Fibroblast of skin of left quadriceps (primary cell): ENCODE data around the gene RNF44.

Experiments
- DNase-seq, 2 experiments: peaks; one replicate each; pipeline ENCODE4 v3.0.0-alpha.2; 2013; ENCODE audit warnings: low read depth in 2 of 2

RNF44 gene

DNA sequence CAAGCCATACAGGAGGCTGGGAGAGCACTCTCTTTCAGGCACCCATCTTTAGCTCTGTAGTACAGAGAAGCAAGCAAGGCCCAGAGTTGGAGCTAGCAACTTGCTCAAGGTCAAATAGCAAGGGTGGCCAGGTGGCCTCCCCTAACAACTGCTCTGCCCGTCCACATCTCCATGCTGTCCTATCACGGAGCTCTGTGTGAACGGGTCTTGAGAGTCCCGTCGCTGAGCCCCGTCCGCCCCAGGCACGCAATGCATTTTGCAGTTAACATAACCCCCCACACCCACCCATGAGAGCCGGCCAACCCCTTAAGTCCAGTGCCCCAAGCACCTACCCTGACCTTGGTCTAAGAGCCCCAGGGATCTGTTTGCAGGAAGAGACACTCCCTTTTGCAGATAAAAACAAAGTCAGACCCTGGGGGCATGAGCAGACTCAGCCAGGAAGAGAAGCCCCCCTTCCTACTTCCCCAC lies 1.5 kb downstream of the RNF44 start:
- DNase-seq, result no peak

DNA sequence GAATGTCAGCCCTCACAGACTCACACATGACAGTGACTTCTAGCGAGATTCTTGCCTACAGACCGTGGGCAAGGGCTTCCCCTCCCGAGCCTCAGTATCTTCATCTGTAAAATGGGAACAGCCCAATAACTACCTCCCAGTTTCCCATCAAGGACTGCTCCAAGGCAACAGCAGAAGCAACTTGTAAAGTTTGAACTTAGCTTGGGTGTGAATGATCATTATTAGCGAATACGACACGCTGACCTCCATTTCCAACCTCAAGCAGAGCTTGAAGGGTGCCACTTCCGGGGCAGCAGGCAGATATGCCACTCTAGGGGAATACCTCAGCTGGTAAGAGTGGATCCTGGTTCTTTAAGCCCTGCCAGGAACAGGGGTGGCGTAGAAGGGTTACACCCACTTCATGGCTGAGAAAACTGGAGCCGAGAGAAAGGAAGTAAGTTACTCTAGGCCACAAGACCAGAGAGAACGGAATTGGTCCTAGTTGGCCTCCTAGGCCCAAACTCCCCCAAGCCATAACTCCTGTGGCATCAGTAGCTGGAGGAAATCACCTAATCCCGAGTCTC lies 2.0 kb downstream of the RNF44 start:
- DNase-seq, result no peak

- DNase-seq, result no peak
Observed at GRCh38 chr5:176534640-176535039, 2.6 kb downstream of the RNF44 start.

DNA sequence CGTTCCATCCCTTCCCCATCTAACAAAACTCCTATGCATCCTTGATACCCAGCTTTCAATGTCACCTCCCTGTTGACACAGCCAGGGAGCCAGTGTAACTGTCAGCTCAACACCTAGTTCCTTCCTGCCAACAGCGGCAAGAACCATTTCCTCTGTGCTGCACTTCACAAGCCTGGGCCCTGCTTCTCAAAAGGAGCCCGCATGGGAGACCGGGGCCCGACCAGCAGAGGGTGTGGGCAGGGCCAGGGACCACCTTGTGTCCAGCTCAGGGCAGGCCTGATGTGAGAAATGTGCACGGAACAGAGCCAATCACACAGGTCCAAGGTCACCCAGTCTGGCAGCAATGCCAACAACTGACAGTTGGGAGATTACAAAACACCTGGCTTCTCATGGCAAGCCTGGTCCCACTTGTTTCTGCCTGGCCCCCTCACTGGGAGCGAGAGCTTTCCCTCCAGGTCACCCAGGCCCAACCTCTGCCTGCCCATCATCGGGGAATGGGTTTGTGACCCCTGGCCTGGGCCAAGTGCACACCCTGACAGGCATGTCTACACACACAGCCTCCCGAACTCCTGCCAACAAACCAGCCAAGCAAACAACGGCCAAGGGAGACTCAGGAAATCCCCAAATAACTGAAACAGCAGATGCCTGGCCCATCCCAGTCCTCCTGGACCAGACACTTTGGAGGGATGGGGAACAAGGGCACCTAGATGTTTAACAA lies 3.1 kb downstream of the RNF44 start:
- DNase-seq, result no peak

- no peak for DNase-seq
Observed at GRCh38 chr5:176533390-176533789, 3.8 kb downstream of the RNF44 start.

DNA sequence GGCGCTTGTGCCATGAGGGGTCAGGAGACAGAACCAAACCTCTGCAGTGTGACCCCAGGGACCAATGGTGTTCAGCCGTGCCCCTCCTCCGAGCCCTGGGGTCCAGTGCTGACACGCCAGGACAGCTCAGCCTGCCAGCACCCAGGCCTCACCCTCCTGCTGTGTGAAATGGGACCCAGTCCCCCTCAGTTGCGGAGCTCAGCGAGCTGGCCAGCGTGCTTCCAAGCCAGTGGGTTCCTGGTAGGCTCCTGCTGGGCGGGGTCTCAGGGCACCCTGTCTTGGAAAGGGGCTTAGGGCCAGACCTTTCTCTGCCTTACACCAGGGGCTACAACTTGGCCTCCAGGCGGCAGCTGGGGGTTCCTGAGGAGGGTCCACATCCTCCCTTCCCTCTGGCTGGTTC lies 4.4 kb downstream of the RNF44 start:
- no peak for DNase-seq

DNA sequence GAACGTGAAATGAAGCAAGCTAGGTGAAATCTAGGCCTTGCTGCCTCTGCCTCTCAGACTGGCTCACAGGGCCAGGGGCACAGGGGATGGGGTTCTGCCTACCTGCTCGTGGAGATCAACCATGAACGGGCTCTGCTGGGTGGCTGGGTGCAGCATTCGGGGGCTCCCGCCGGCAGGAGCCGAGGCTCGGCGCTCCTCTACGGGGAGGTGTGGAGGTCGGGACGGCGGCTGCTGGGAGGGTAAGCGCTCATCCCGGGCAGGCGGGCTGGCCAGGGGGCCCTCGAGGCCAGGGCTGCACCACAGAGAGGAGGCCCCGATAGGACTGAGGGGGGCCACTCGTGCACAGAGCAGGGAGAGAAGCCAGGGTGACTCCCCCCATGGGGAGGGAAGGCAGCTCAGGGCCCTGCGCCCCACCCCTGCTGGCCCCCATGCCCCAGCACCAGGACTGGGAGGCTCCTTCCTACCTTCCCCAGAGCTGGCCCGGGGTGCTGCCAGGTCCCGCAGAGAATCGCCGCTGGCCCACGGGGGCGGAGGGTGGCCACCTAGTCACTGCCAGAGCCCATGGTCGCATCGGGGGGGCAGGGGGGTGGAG lies 5.2 kb downstream of the RNF44 start:
- no peak for DNase-seq

DNA sequence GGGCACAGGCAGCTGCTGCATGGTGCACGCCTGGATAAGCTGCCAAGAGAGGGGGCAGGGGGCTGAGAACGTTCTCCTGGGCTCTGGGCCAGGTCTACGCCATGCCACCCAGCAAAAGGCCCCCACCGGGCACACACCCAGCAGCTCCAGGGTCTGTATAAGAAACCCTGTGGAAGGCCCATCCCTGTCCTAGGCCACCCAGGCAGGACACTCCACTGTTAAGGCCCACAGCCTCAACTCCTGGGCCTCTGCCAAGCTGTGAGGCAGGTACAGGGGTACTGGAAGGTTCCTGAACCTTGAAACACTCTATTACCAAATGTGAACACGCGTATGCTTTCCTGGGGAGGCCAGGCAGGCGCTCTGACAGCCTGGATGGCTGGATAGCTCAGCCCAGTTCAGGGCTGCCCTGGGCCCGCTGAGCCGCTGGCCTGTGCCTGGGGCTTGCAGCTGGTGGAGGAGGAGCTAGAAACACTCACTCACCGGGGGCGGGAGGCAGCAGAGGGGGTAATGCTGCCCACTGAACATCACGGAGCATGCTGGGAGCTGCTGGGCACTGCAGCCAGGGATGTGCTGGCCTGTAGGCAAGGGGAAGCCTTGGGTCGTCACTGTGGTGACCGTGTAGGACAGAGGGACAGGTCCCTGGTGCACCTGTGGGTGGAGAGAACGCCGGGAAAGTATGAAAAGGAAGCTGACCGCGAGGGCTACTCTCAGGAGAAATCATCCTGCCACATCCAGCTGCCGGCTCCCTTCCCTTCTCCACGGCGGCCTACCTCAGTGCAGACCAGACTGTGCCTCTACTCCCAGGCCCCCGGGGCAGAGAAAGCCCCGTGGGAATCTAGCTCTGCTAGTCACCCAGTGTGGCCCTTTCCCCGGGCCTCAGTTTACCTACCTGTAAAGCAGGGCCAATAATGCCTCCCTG lies 6.0 kb downstream of the RNF44 start:
- DNase-seq, result no peak

GRCh38 chr5:176530393-176530982 lies 6.7 kb downstream of the RNF44 start:
- DNase-seq, result no peak

- DNase-seq, result no peak
Observed at GRCh38 chr5:176529741-176530141, 7.5 kb downstream of the RNF44 start.

DNA sequence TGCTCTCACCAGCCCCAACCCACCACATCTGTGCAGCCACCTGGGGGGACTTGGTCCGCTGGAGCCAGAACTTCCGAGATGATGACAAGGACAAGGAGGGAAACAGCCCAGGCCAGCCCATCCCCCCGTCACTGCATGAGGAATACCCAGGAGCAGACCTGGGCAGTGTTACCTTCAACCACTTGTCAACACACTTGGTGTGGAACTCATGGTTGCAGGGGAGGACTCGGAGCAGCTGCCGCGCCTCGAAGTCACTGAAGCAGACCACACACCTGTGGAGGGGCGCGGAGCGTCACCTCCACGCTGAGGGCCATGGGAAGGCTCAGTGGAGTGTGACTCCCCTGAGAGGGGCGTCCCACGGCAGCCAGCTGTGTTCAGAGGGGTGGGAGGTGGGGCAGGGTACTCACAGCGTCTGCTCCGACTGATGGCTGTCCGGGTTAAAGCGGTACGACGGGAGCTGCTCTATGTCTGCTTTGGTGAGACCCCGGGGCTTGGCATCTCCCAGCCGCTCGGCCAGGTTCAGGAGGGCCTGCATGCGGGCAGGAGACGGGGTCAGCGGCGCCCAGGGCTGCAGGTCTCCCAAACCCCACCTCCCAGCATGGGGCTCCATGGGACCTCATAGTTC lies 8.0 kb downstream of the RNF44 start:
- DNase-seq, result no peak

DNA sequence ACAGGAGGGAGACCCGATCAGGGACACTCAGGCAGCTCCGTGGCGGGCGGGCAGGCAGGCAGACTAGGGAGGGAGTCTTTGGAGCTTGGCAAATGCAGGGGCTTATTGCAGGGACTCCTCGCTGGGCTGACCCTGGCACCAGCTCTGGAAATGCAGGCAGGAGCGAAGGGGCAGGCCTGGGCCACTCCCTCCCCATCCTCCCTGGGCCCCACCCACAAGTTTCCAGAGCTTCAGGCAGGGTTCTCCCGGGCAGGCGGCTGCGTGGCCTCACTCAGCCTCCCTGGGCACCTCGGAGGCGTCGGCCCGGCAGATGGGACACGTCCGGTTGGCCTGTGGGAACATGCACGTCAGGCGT lies 8.5 kb downstream of the RNF44 start:
- DNase-seq, result no peak

GRCh38 chr5:176528301-176528700 lies 8.9 kb downstream of the RNF44 start:
- no peak for DNase-seq

DNA sequence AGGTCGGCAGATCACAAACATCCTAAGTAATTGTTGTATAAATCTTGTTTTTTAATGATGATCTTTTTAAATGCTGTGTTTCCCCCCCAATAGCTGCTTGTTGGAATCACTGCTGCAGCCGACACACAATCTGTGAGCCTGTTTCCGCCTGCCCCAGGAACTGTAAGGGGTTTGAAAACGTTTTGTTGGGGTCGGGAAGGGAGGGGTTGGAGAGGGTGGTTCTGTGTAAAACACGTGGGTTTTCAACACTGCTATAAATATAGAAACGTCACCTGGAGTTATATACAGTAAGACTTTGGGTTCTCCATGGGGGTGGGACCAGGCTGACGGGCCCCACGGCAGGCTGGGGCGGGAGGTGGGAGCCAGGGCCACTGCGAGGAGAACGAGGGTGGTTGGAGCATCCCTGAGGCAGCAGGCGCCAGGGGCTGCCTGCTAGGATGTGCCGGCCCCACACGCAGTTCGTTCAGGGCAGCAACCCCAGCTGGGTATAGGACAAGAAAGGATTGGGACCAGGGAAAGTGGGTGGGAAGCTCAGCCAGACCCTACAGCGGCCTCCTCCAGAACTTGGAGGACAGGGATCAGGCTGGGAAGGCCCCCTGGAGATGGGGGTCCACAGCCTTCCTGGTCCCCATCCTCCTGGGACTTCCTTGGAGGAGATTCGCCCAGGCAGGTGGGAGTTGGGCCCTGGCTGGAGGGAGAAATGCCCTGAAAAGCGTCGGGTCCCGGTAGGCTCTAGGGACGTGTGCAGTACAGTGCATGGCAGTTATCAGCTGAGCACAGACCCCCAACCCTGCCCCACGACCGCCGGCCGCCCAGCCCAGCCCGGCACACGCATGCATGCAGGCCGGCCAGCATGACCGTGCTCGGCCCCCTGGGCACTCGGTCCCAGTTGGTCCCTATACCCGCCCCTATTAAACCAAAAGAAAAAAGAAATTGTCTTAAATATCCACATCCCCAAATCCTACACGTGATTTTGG lies 9.7 kb downstream of the RNF44 start:
- DNase-seq, result no peak

- DNase-seq, result no peak
Observed at GRCh38 chr5:176526462-176526861, 10.7 kb downstream of the RNF44 start.

DNA sequence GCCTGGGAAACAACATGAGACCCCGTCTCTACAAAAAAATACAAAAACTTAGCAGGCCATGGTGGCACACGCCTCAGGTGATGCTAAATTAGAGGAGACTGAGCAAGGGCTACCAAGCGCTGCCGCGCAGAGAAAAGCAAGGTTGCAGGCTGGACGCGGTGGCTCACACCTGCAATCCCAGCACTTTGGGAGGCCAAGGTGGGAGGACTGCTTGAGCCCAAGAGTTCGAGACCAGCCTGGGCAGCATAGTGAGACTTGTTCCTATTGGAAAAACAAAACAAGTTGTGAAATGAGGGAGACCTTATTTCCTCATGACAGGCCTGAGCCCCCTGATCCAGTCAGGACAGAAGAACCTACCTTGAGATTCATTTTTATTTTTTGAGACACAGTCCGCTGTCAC lies 11.5 kb downstream of the RNF44 start:
- no peak for DNase-seq

DNA sequence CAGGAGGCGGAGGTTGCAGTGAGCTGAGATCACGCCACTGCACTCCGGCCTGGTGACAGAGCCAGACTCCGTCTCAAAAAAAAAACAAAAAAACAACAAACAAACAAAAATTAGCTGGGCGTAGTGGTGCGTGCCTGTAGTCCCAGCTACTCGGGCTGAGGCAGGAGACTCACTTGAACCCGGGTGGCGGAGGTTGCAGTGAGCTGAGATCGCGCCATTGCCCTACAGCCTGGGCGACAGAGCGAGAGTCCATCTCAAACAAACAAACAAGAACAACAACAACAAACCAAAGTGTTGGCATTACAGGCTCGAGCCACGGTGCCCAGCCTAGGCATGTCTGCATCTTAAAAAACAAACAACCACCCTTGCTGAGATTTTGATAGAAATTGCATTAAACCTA lies 12.2 kb downstream of the RNF44 start:
- DNase-seq, result no peak

- DNase-seq, result no peak
Observed at GRCh38 chr5:176524138-176524537, 13.1 kb downstream of the RNF44 start.

DNA sequence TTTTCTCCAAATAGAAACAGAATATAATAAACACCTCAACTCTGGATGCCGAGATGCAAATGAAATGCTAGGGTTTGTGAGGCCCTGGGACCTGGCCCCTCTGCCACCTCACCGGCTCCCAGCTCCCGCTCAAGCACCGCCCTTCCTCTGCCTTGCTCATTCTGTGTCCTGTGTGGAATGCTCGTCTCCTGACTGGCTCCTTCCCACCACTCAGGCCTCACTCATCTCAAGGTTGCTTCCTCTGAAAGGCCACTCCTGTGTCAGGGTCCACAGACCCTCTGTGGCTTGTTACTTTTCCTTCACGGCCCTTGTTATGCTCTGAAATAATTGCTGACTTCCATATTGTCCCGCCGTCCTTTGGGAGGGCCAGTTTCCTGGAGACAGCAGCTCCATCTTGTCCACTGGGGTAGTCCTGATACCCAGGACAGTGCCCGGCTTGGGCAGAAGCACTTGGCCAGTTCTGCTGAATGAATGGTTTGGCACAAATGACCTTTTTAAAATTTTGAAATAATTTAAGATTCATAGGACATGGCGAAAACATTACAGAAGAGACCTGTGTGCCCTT lies 15.4 kb downstream of the RNF44 start:
- no peak for DNase-seq

GRCh38 chr5:176521286-176521685 lies 15.9 kb downstream of the RNF44 start:
- DNase-seq, result no peak
